Measurements from ENCODE around the gene KCTD4.

- no peak for TF ChIP-seq CTCF (IDR thresholded peaks at IDR 0.05 in 4 of 5, conservative IDR thresholded peaks at IDR 0.05 in 1 of 5)
- no peak for TF ChIP-seq POLR2A (IDR thresholded peaks at IDR 0.05)
Measured at GRCh38 chr13:45149964-45150363, 50.9 kb downstream of the KCTD4 start.

Data from gastrocnemius medialis (tissue), 4 donors.